Non-pigmented ciliary epithelial cell (primary cell): ENCODE data around the gene LSAMP.

Experiments used
- DNase-seq: peaks from one replicate; pipeline ENCODE4 v3.0.0-alpha.2; 2010; ENCODE audit warnings: low read depth

LSAMP gene

GRCh38 chr3:116288485-116288884, 156.8 kb downstream of the LSAMP start:
- DNase-seq, result no peak

- no peak for DNase-seq
These were observed 159.4 kb downstream of the LSAMP start for GRCh38 chr3:116285781-116286421.

- DNase-seq, result no peak
These were observed 163.8 kb downstream of the LSAMP start for GRCh38 chr3:116281313-116282143.

GRCh38 chr3:116280130-116280740, 165.1 kb downstream of the LSAMP start:
- DNase-seq, result no peak

- no peak for DNase-seq
These were observed 168.6 kb downstream of the LSAMP start for GRCh38 chr3:116276675-116277074.

GRCh38 chr3:116270056-116270455, 175.2 kb downstream of the LSAMP start:
- no peak for DNase-seq

GRCh38 chr3:116267116-116267515, 178.2 kb downstream of the LSAMP start:
- DNase-seq, result no peak

GRCh38 chr3:116265976-116266584, 179.2 kb downstream of the LSAMP start:
- no peak for DNase-seq

GRCh38 chr3:116265320-116265695, 180.0 kb downstream of the LSAMP start:
- DNase-seq, result no peak

- no peak for DNase-seq
These were observed 180.6 kb downstream of the LSAMP start for GRCh38 chr3:116264546-116265319.

- peak; percentile 26 for DNase-seq
These were observed 181.3 kb downstream of the LSAMP start for GRCh38 chr3:116263842-116264545.

GRCh38 chr3:116260491-116260890, 184.8 kb downstream of the LSAMP start:
- no peak for DNase-seq

- no peak for DNase-seq
These were observed 185.3 kb downstream of the LSAMP start for GRCh38 chr3:116259984-116260383.

GRCh38 chr3:116256843-116257485, 188.3 kb downstream of the LSAMP start:
- no peak for DNase-seq

GRCh38 chr3:116254541-116254940, 190.7 kb downstream of the LSAMP start:
- DNase-seq, result no peak

- DNase-seq, result no peak
These were observed 191.8 kb downstream of the LSAMP start for GRCh38 chr3:116253511-116253910.

- DNase-seq, result no peak
These were observed 197.7 kb downstream of the LSAMP start for GRCh38 chr3:116247605-116248004.

- DNase-seq, result no peak
These were observed 198.8 kb downstream of the LSAMP start for GRCh38 chr3:116246406-116246980.

GRCh38 chr3:116242825-116243224, 202.5 kb downstream of the LSAMP start:
- DNase-seq, result no peak

GRCh38 chr3:116241677-116242076, 203.6 kb downstream of the LSAMP start:
- DNase-seq, result no peak
